Chondrocyte (in vitro differentiated cells): Measurements from ENCODE around the gene GNG7. TPM values are rescaled to one million over a fixed set of nuclear protein-coding genes. Genes with fewer than 3 reads are reported as not detected.

Source experiments
- DNase-seq: peaks from one replicate; pipeline ENCODE4 v3.0.0; 2021; ENCODE audit warnings: mixed read lengths, low spot score
- H3K27ac Mint-ChIP-seq: one replicate; pipeline ENCODE4 v1.8.0; 2021; ENCODE audit warnings: mild to moderate bottlenecking, moderate library complexity, mixed read lengths; ENCODE audit not compliant: unreplicated experiment
- H3K27me3 Mint-ChIP-seq: 2 replicates; pipeline ENCODE4 v1.8.0; 2021; ENCODE audit warnings: low read depth, mixed read lengths
- H3K36me3 Mint-ChIP-seq: 2 replicates; pipeline ENCODE4 v1.8.0; 2021; ENCODE audit warnings: low read depth, mixed read lengths
- H3K4me1 Mint-ChIP-seq: 2 replicates; pipeline ENCODE4 v1.8.0; 2021; ENCODE audit warnings: low read depth, mild to moderate bottlenecking, mixed read lengths
- H3K4me3 Mint-ChIP-seq: one replicate; pipeline ENCODE4 v1.8.0; 2021; ENCODE audit warnings: mild to moderate bottlenecking, moderate library complexity, mixed read lengths; ENCODE audit not compliant: unreplicated experiment
- H3K9me3 Mint-ChIP-seq: 2 replicates; pipeline ENCODE4 v1.8.0; 2021; ENCODE audit warnings: low read depth, mixed read lengths
- CTCF ChIP-seq: fragments of 200-600 bp; sonication (generic); IDR thresholded peaks from 2 replicates; pipeline ENCODE4 v1.5.0; 2021; ENCODE audit warnings: antibody characterized with exemption, mild to moderate bottlenecking, moderate library complexity
- total RNA-seq: library from RNA; stranded (reverse); gene quantifications from 3 replicates; pipeline ENCODE4 v1.2.1, GENCODE V29; 2021

The GNG7 gene
- total RNA-seq, 1 donor from 2014 or later = 1.9 TPM

- no peak overlapping the region for H3K4me3 Mint-ChIP-seq
- H3K27me3 Mint-ChIP-seq = peaks cover 3% of the 10 kb centered on the region
Observed at GRCh38 chr19:2729943-2730818, 27.7 kb upstream of the GNG7 start.

GRCh38 chr19:2728783-2729387, 26.4 kb upstream of the GNG7 start:
- H3K9me3 Mint-ChIP-seq = no peaks in the 10 kb centered on the region
- no peak overlapping the region for H3K27ac Mint-ChIP-seq
- TF ChIP-seq CTCF = no peak
- H3K4me1 Mint-ChIP-seq = peaks cover 7% of the 10 kb centered on the region
- no peak overlapping the region for H3K4me3 Mint-ChIP-seq
- H3K27me3 Mint-ChIP-seq = peaks cover 3% of the 10 kb centered on the region
- no peak for DNase-seq
- H3K36me3 Mint-ChIP-seq = no peaks in the 10 kb centered on the region

More at GRCh38 chr19:2729943-2730818, 27.7 kb upstream of the GNG7 start:
- Mint-ChIP-seq H3K9me3 (no peaks in the 10 kb centered on the region), H3K36me3 (peaks cover 5% of the 10 kb centered on the region), H3K27ac (no peak overlapping the region), H3K4me1 (peaks cover 4% of the 10 kb centered on the region)
- no peak for TF ChIP-seq CTCF
- peak; percentile 65 for DNase-seq

DNA sequence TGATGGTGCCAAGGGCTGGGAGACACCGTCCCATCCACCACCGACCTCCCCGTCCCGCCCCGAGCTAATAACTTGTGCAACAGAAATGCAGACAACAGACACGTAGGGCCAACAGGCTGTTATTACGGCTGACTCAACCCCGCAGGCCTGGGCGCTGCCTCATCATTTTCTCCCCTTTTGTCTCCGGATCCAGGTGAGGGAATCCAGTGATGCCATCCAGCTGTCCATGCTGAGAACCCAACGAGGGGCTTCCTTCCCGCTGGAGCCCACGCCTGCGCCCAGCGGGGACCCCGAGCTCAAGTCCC, 25.1 kb upstream of the GNG7 start:
- Mint-ChIP-seq H3K27me3 (peaks cover 3% of the 10 kb centered on the region), H3K36me3 (no peaks in the 10 kb centered on the region), H3K27ac (no peak overlapping the region), H3K9me3 (no peaks in the 10 kb centered on the region), H3K4me3 (no peak overlapping the region), H3K4me1 (peaks cover 18% of the 10 kb centered on the region)
- no peak for TF ChIP-seq CTCF
- no peak for DNase-seq

DNA sequence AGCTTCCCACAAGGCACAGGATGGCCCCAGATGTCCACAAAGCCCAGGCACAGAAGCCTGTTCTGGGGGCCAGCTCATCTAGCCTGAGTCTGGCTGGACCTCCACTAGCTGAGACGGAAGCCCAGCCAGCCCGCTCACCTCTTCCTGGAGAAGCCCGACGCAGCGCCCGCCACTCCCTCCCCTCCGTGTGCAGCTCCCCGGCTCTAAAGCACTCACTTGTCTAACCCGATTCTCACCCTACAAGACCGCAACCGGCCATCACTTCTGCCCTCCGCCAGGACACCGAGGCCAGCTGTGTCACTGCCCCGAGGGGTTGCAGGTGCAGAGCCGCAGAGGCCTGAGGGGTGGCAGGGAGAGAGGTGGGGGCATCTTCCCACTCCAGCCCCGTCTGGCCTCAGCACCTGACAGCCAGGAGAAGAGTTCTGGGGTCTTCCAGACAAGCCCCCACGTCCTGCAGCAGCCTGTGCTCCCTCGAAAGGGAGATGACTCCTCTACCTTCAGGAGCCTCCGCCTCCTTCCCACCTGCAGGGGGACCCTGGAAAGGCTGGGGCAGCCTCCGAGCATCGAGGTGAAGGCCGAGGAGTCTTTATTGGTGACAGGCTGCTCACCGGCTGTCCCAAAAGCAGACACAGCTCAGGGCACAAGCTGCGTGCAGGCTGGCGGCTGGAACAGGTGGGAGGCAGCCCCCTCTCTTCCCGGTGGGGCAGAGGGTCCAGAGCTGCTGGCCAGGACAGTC, 24.6 kb upstream of the GNG7 start:
- DNase-seq = no peak
- peaks cover 3% of the 10 kb centered on the region for H3K27me3 Mint-ChIP-seq
- H3K4me3 Mint-ChIP-seq = no peak overlapping the region
- no peak for TF ChIP-seq CTCF
- H3K9me3 Mint-ChIP-seq = no peaks in the 10 kb centered on the region
- peaks cover 20% of the 10 kb centered on the region for H3K4me1 Mint-ChIP-seq
- no peaks in the 10 kb centered on the region for H3K36me3 Mint-ChIP-seq
- no peak overlapping the region for H3K27ac Mint-ChIP-seq

DNA sequence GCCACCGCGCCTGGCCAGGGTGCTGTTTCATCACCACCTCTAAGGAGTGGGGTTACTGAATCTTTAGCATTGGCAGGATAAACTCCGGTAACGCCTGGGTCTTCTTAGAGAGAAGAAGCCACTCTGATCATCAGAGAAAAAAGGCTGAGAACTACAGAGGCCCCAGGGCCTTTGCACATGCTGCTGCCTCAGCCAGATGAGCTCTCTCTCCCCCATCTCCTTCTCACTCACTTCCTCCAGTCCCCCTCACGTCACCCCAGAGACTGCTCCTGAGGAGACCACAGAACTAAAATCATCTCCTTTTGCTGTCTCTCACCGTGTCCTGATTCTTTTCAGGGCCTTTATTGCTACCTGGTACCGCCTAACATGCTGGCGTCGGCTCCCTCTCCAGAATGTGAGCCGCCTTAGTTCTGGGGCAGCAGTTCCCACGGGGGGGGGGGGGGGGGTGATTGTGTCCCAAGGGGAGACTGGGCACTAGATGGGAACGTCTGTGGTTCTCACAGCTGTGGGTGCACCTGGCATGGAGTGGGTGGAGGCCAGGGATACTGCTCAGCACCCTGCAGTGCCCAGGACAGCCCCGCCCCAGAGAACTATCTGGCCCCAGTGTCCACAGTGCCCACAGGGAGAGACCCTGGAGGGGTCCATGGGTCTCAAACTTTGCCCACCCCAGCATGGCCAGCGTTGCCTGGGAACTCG, 23.8 kb upstream of the GNG7 start:
- no peak for TF ChIP-seq CTCF
- Mint-ChIP-seq H3K4me1 (peaks cover 25% of the 10 kb centered on the region), H3K27ac (no peak overlapping the region), H3K9me3 (no peaks in the 10 kb centered on the region), H3K36me3 (no peaks in the 10 kb centered on the region), H3K27me3 (peaks cover 3% of the 10 kb centered on the region), H3K4me3 (no peak overlapping the region)
- no peak for DNase-seq
